ENCODE measurements around the gene TSHZ1.

The TSHZ1 gene

GRCh38 chr18:75235896-75236295 lies 25.3 kb downstream of the TSHZ1 start:
- H3K4me3 ChIP-seq (ENCODE audit: low read depth, low read length): no peak overlapping the region
- TF ChIP-seq, protein P1, sequence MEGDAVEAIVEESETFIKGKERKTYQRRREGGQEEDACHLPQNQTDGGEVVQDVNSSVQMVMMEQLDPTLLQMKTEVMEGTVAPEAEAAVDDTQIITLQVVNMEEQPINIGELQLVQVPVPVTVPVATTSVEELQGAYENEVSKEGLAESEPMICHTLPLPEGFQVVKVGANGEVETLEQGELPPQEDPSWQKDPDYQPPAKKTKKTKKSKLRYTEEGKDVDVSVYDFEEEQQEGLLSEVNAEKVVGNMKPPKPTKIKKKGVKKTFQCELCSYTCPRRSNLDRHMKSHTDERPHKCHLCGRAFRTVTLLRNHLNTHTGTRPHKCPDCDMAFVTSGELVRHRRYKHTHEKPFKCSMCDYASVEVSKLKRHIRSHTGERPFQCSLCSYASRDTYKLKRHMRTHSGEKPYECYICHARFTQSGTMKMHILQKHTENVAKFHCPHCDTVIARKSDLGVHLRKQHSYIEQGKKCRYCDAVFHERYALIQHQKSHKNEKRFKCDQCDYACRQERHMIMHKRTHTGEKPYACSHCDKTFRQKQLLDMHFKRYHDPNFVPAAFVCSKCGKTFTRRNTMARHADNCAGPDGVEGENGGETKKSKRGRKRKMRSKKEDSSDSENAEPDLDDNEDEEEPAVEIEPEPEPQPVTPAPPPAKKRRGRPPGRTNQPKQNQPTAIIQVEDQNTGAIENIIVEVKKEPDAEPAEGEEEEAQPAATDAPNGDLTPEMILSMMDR (IDR thresholded peaks at IDR 0.05; ENCODE audit: insufficient read depth, low read depth, low read length, missing control alignments): no peak
- DNase-seq (ENCODE audit: low read depth): no peak

DNA sequence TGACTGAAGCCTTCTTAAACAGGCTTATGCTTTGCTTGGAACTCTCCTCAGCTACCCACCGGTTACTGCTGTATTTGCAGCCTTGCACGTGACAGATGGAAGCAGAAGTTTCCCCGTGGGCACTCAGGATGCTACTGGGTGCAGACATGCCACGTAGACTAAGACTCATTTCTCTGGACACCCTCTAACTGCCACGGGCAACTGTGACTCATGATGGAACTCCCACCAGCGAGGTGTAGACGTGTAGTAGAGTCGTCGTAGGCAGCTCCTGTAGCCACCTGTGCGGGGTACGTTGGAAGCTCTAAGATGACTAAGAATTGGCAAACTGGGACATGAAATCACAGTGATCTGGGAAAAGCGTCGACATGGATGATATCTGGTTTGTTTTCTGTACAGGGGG lies 27.5 kb downstream of the TSHZ1 start:
- no peak for DNase-seq (ENCODE audit: low read depth)
- TF ChIP-seq, protein P1 (IDR thresholded peaks at IDR 0.05; ENCODE audit: insufficient read depth, low read depth, low read length, missing control alignments): no peak
- no peak overlapping the region for H3K4me3 ChIP-seq (ENCODE audit: low read depth, low read length)

GRCh38 chr18:75238786-75239185 lies 28.2 kb downstream of the TSHZ1 start:
- no peak overlapping the region for H3K4me3 ChIP-seq (ENCODE audit: low read depth, low read length)
- DNase-seq (ENCODE audit: low read depth): no peak
- TF ChIP-seq, protein P1 (IDR thresholded peaks at IDR 0.05; ENCODE audit: insufficient read depth, low read depth, low read length, missing control alignments): no peak

GRCh38 chr18:75240433-75240832 lies 29.8 kb downstream of the TSHZ1 start:
- TF ChIP-seq, protein P1 (IDR thresholded peaks at IDR 0.05; ENCODE audit: insufficient read depth, low read depth, low read length, missing control alignments): no peak
- no peak for DNase-seq (ENCODE audit: low read depth)
- no peak overlapping the region for H3K4me3 ChIP-seq (ENCODE audit: low read depth, low read length)

DNA sequence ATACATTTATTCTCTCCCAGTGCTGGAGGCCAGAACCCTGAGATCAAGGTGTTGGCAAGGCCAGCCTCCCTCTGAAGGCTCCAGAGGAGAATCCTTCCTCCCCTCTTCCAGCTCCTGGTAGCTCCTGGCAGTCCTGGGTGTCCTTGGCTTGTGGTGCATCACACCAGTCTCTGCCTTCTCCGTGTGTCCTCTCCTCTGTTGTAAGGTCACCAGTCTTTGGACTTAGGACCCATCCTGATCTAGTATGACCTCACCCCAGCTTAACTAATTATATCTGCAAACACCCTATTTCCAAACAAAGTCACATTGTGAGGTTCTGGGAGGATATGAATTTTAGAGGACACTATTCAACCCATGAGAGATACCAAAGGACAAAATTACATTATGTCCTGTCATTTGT lies 31.1 kb downstream of the TSHZ1 start:
- DNase-seq (ENCODE audit: low read depth): no peak
- H3K4me3 ChIP-seq (ENCODE audit: low read depth, low read length): no peak overlapping the region
- TF ChIP-seq, protein P1 (IDR thresholded peaks at IDR 0.05; ENCODE audit: insufficient read depth, low read depth, low read length, missing control alignments): no peak

DNA sequence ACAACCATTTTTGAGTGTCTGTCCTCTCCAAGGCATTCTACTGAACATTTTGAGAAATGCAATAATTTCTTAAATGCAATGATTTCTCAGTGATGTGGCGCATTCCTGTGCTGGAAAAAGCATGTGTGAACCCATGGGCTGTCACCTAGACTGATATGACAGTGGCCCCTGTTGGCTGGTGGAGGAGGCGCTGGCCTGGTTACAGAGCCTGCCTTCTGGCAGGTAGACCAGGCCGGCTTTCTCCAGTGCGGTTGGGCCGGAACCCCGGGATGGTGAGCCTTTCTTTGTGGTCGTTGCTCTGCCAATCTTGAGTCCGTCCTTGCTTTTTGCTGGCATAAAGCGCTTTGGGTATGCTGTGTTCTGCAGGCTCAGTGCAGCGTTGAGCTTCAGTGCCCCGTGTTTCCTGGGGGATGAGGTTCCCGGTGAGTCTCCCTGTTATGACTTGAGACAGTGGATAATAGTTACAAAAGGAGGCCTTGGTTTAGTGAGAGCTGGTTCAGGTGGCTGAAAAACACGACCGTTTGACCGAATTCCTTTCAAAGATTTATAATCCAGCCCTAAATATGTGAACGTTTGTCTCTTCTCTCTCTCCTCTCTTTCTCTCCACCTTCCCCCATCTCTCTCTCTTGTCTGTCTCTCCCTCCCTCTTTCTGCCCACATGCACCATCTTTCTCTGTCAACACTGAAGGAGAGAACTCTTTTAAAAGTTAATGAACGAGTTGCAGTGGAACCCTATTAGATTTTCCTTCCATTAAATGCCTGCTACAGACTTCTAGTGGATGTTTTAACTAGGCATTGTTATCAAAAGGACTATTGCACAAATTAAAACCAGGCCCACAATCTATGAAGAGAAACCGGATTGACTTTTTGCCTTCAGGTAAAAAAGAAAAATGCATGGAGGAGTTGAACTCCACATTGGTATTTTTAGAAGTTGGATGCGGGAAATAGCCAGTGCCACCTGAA lies 34.0 kb downstream of the TSHZ1 start:
- no peak overlapping the region for H3K4me3 ChIP-seq (ENCODE audit: low read depth, low read length)
- TF ChIP-seq, protein P1 (IDR thresholded peaks at IDR 0.05; ENCODE audit: insufficient read depth, low read depth, low read length, missing control alignments): peak; percentile 19
- no peak for DNase-seq (ENCODE audit: low read depth)

All from GM12865 (cell line).